SU-DHL-6 (cell line): ENCODE data around the gene DOK7.

Experiments used
- H2AFZ ChIP-seq: fragments of 200-600 bp; sonication (generic); 2 replicates; pipeline ENCODE4 v1.6.1; 2014; ENCODE audit warnings: low read depth, mild to moderate bottlenecking, moderate library complexity, mixed read lengths, antibody characterized with exemption, low read length; ENCODE audit not compliant: severe bottlenecking
- H3F3A ChIP-seq: fragments of 200-600 bp; shearing (Covaris generic); 2 replicates; pipeline ENCODE4 v1.6.0; 2016; ENCODE audit warnings: antibody characterized with exemption, mild to moderate bottlenecking; ENCODE audit not compliant: insufficient read depth
- H3K27ac ChIP-seq: fragments of 200-600 bp; sonication (generic); 2 replicates; pipeline ENCODE4 v1.5.1; 2016; ENCODE audit warnings: low read depth, mild to moderate bottlenecking, low read length, moderate library complexity, mixed read lengths
- H3K27me3 ChIP-seq: fragments of 200-600 bp; sonication (generic), shearing (Covaris generic); 2 replicates; pipeline ENCODE4 v1.6.0; 2014; ENCODE audit warnings: mild to moderate bottlenecking, low read length
- H3K36me3 ChIP-seq: fragments of 200-600 bp; sonication (generic); 2 replicates; pipeline ENCODE4 v1.6.1; 2014; ENCODE audit warnings: mild to moderate bottlenecking, low read length, mixed read lengths
- H3K4me2 ChIP-seq: fragments of 300-600, 200-600 bp; shearing (Covaris generic), sonication (generic); 2 replicates; pipeline ENCODE4 v1.6.0; 2014; ENCODE audit warnings: low read length, low read depth, mild to moderate bottlenecking; ENCODE audit not compliant: poor library complexity, severe bottlenecking
- H3K4me3 ChIP-seq: fragments of 200-600 bp; sonication (generic); 2 replicates; pipeline ENCODE4 v1.5.1; 2014; ENCODE audit warnings: antibody characterized with exemption, low read length, mild to moderate bottlenecking, mixed read lengths; ENCODE audit not compliant: insufficient read depth, poor library complexity, severe bottlenecking
- H3K79me2 ChIP-seq: fragments of 200-600 bp; sonication (generic); 2 replicates; pipeline ENCODE4 v1.6.1; 2014; ENCODE audit warnings: mild to moderate bottlenecking, low read length, moderate library complexity; ENCODE audit not compliant: insufficient read depth
- H3K9ac ChIP-seq: fragments of 200-600 bp; sonication (generic); 2 replicates; pipeline ENCODE4 v1.7.0; 2014; ENCODE audit warnings: mild to moderate bottlenecking, low read length
- H3K9me2 ChIP-seq: fragments of 200-600 bp; sonication (generic); replicated peaks from 2 replicates; pipeline ENCODE4 v1.6.1; 2014; ENCODE audit warnings: low read length; ENCODE audit not compliant: insufficient read depth
- H3K9me3 ChIP-seq: fragments of 200-600 bp; sonication (generic); 2 replicates; pipeline ENCODE4 v1.6.1; 2014; ENCODE audit warnings: low read length, mixed read lengths; ENCODE audit not compliant: insufficient read depth
- H4K20me1 ChIP-seq: fragments of 200-600 bp; sonication (generic); 2 replicates; pipeline ENCODE4 v1.6.1; 2014; ENCODE audit warnings: low read depth, mild to moderate bottlenecking, antibody characterized with exemption, low read length, moderate library complexity, mixed read lengths
- CTCF ChIP-seq: fragments of 200-600 bp; sonication (generic); IDR thresholded peaks from one replicate; pipeline ENCODE4 v1.5.1; 2017; ENCODE audit warnings: antibody characterized with exemption, mild to moderate bottlenecking, low read length, moderate library complexity; ENCODE audit not compliant: insufficient read depth, poor library complexity, severe bottlenecking
- EZH2phosphoT487 ChIP-seq: fragments of 200-600 bp; sonication (generic), shearing (Covaris generic); conservative IDR thresholded peaks from 2 replicates; pipeline ENCODE4 v1.6.1; 2018; ENCODE audit warnings: mild to moderate bottlenecking, antibody characterized with exemption, low read length, moderate library complexity, mixed read lengths

The DOK7 gene

GRCh38 chr4:3422241-3422801, 40.8 kb upstream of the DOK7 start:
- H3K36me3 ChIP-seq, result no peaks in the 10 kb centered on the region
- H3K9me3 ChIP-seq, result no peaks in the 10 kb centered on the region
- no peaks in the 10 kb centered on the region for H3F3A ChIP-seq
- H4K20me1 ChIP-seq, result no peaks in the 10 kb centered on the region
- no peak overlapping the region for H3K4me2 ChIP-seq
- no peaks in the 10 kb centered on the region for H3K9me2 ChIP-seq
- H2AFZ ChIP-seq, result no peak overlapping the region
- H3K9ac ChIP-seq, result no peak overlapping the region
- H3K27ac ChIP-seq, result no peak overlapping the region
- H3K27me3 ChIP-seq, result no peaks in the 10 kb centered on the region
- H3K4me3 ChIP-seq, result no peak overlapping the region
- TF ChIP-seq EZH2phosphoT487 (no peak), CTCF (no peak)
- H3K79me2 ChIP-seq, result no peaks in the 10 kb centered on the region

- H3K27ac ChIP-seq, result no peak overlapping the region
- H3K9me2 ChIP-seq, result no peaks in the 10 kb centered on the region
- no peak overlapping the region for H2AFZ ChIP-seq
- no peaks in the 10 kb centered on the region for H3K79me2 ChIP-seq
- TF ChIP-seq EZH2phosphoT487 (no peak), CTCF (no peak)
- H3F3A ChIP-seq, result no peaks in the 10 kb centered on the region
- H3K36me3 ChIP-seq, result no peaks in the 10 kb centered on the region
- H3K27me3 ChIP-seq, result no peaks in the 10 kb centered on the region
- no peak overlapping the region for H3K4me2 ChIP-seq
- no peak overlapping the region for H3K9ac ChIP-seq
- H3K9me3 ChIP-seq, result no peaks in the 10 kb centered on the region
- no peaks in the 10 kb centered on the region for H4K20me1 ChIP-seq
- H3K4me3 ChIP-seq, result no peak overlapping the region
These were observed 40.3 kb upstream of the DOK7 start for GRCh38 chr4:3422808-3423297.

- Histone ChIP-seq H3K27ac (no peak overlapping the region), H3K4me2 (no peak overlapping the region), H4K20me1 (no peaks in the 10 kb centered on the region), H3F3A (no peaks in the 10 kb centered on the region), H3K27me3 (no peaks in the 10 kb centered on the region), H3K4me3 (no peak overlapping the region), H3K9me3 (no peaks in the 10 kb centered on the region), H3K79me2 (no peaks in the 10 kb centered on the region), H2AFZ (no peak overlapping the region), H3K9ac (no peak overlapping the region), H3K9me2 (no peaks in the 10 kb centered on the region), H3K36me3 (no peaks in the 10 kb centered on the region)
- TF ChIP-seq CTCF, result no peak
- no peak for TF ChIP-seq EZH2phosphoT487
These were observed 39.7 kb upstream of the DOK7 start for GRCh38 chr4:3423406-3423805.
